OCI-LY3 (cell line): ENCODE measurements around the gene CCDC6.

Source experiments
- CTCF ChIP-seq: fragments of 200-600, 300-600 bp; sonication (generic); IDR thresholded peaks from 2 replicates; pipeline ENCODE4 v1.5.1; 2014; ENCODE audit warnings: antibody characterized with exemption, low read length, low read depth
- EZH2phosphoT487 ChIP-seq: fragments of 200-600 bp; shearing (Covaris generic); IDR thresholded peaks from 2 replicates; pipeline ENCODE4 v1.6.1; 2018; ENCODE audit warnings: antibody characterized with exemption, mixed run types, low read depth

DNA sequence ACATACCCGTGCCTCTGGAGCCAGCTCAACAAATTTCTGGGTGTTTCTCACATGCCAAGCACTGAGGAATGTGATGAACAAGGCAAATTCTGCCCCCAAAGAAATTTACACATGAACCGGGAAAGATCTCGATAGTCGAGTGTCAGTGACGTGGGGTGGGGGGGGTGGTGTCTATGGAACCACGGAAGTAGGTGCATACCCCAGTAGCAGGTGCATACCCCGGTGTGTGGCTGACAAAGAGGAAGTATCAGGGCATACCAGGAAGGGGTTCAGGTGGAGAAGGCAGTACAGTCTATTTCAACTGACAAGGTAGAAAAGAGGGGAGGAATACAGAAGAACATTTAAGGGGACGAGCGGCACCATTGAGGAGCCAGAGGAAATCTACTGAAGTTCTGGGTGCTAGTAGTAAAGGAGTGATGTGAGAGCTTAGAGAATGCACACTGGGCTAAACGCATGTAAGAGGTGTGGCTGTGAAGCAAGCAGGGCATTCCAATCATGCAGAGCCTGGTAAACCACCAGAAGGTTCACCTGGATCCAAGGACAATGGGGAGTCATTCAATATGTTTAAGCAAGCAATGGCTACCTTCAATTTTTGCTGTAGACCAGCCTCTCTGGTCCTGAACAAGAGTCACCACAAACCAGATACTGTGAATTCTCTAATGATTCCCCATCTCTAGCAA, 6.2 kb downstream of the CCDC6 start:
- no peak for TF ChIP-seq CTCF
- TF ChIP-seq EZH2phosphoT487, result no peak
